ENCODE measurements around the gene FAM171A1. TPM values are rescaled to one million over a fixed set of nuclear protein-coding genes. Genes with fewer than 3 reads are reported as not detected.
"Not testable (repeated sequence)": the region's sequence is repeated elsewhere in the genome, so short reads cannot be mapped to it uniquely, and the experiment has no call there.

FAM171A1 gene
- total RNA-seq, 2 experiments from 2014 or later = 11.1 to 11.7 TPM

- POLR2A ChIA-PET; H3K9me3 Mint-ChIP-seq; H3K36me3 Mint-ChIP-seq (ENCODE audit: low read depth); H3K4me1 Mint-ChIP-seq; H3K27me3 Mint-ChIP-seq; CTCF ChIA-PET; DNase-seq; H3K4me3 Mint-ChIP-seq; H3K27ac Mint-ChIP-seq: not testable (repeated sequence)
Observed at GRCh38 chr10:15276039-15276438, 95.0 kb downstream of the FAM171A1 start.

DNA sequence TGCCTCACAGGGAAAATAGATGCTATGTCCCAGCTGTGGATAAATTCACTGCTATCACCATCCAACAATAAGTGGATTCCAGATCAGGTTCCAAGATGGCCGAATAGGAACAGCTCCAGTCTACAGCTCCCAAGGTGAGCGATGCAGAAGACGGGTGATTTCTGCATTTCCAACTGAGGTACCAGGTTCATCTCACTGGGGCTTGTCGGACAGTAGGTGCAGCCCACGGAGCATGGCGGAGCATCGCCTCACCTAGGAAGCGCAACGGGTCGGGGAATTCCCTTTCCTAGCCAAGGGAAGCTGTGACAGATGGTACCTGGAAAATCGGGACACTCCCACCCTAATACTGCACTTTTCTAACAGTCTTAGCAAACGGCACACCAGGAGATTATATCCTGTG, 101.3 kb downstream of the FAM171A1 start:
- H3K4me3 Mint-ChIP-seq; H3K27ac Mint-ChIP-seq; DNase-seq; H3K27me3 Mint-ChIP-seq; H3K36me3 Mint-ChIP-seq (ENCODE audit: low read depth); POLR2A ChIA-PET; H3K9me3 Mint-ChIP-seq; H3K4me1 Mint-ChIP-seq: not testable (repeated sequence)
- CTCF ChIA-PET = interaction anchor here (0.6 kb wide), 1 partner anchor 1909 kb away, joined by 3 read pairs; no protein-coding TSS in a partner anchor

- Mint-ChIP-seq H3K9me3 (no peaks in the 10 kb centered on the region), H3K4me1 (no peaks in the 10 kb centered on the region), H3K27ac (no peak overlapping the region), H3K27me3 (no peaks in the 10 kb centered on the region), H3K4me3 (no peak overlapping the region), H3K36me3 (ENCODE audit: low read depth) (peaks cover 3% of the 10 kb centered on the region)
- POLR2A ChIA-PET = no interaction called here
- CTCF ChIA-PET = interaction anchor here (0.6 kb wide), 1 partner anchor 629 kb away, joined by 6 read pairs; no protein-coding TSS in a partner anchor
- DNase-seq = no peak
Observed at GRCh38 chr10:15267496-15267895, 103.6 kb downstream of the FAM171A1 start.

DNA sequence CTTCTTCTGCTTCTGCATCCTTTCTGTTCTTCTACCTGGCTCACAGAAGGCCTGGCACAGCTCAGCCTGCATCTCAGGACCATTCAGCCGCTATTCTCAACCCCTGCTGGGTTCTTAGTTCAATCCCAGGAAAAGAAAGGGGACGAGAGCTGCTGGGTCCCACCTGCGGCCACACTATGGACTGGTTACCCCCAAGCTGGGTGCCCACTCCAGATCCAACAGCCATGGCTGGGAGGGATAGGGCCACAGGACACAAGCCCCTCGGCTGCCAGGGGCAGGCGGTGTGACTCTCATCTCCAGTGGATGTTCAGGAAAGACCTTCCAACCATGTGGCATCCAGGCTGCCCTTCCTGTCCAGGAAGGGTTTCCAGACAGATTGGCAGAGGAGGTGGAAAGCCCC, 105.0 kb downstream of the FAM171A1 start:
- DNase-seq = no peak
- Mint-ChIP-seq H3K27me3 (no peaks in the 10 kb centered on the region), H3K4me3 (no peak overlapping the region), H3K36me3 (ENCODE audit: low read depth) (peaks cover 3% of the 10 kb centered on the region), H3K4me1 (no peaks in the 10 kb centered on the region), H3K9me3 (no peaks in the 10 kb centered on the region), H3K27ac (no peak overlapping the region)
- POLR2A ChIA-PET = no interaction called here
- CTCF ChIA-PET = no interaction called here

GRCh38 chr10:15265558-15265957, 105.5 kb downstream of the FAM171A1 start:
- DNase-seq = no peak
- H3K9me3 Mint-ChIP-seq = no peaks in the 10 kb centered on the region
- H3K36me3 Mint-ChIP-seq (ENCODE audit: low read depth) = peaks cover 3% of the 10 kb centered on the region
- CTCF ChIA-PET = interaction anchor here (0.6 kb wide), 1 partner anchor 1256 kb away, joined by 3 read pairs; no protein-coding TSS in a partner anchor
- no peak overlapping the region for H3K4me3 Mint-ChIP-seq
- H3K4me1 Mint-ChIP-seq = no peaks in the 10 kb centered on the region
- no peak overlapping the region for H3K27ac Mint-ChIP-seq
- POLR2A ChIA-PET = no interaction called here
- no peaks in the 10 kb centered on the region for H3K27me3 Mint-ChIP-seq

DNA sequence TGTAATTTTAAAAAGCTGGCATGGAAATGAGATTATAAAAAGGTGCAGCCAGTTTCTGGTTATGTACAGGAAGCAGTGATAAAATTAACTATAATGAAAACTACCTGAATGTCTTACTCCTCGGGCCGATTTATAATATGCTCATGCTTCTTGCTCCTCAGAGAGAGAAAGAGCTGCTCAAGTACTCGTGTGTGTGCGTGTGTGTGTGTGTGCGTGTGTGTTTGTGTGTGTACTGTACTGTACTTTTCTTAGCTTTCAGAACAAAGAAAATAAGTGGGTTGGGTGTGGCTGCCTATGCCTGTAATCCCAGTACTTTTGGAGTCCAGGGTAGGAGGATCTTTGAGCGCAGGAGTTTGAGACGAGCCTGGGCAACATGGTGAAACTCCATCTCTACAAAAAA, 106.0 kb downstream of the FAM171A1 start:
- DNase-seq = no peak
- CTCF ChIA-PET = interaction anchor here (1.0 kb wide), 1 partner anchor 9 kb away, joined by 3 read pairs; no protein-coding TSS in a partner anchor
- Mint-ChIP-seq H3K36me3 (ENCODE audit: low read depth) (peaks cover 3% of the 10 kb centered on the region), H3K4me3 (no peak overlapping the region), H3K4me1 (no peaks in the 10 kb centered on the region), H3K27me3 (no peaks in the 10 kb centered on the region), H3K27ac (no peak overlapping the region), H3K9me3 (no peaks in the 10 kb centered on the region)
- POLR2A ChIA-PET = no interaction called here

GRCh38 chr10:15263657-15264323, 107.3 kb downstream of the FAM171A1 start:
- Mint-ChIP-seq H3K4me1 (no peaks in the 10 kb centered on the region), H3K27me3 (no peaks in the 10 kb centered on the region), H3K9me3 (no peaks in the 10 kb centered on the region), H3K4me3 (no peak overlapping the region), H3K27ac (no peak overlapping the region), H3K36me3 (ENCODE audit: low read depth) (peaks cover 3% of the 10 kb centered on the region)
- no peak for DNase-seq
- ChIA-PET POLR2A (no interaction called here), CTCF (interaction anchor here (1.0 to 1.5 kb wide), 2 partner anchors 8 to 10 kb away, joined by 3 read pairs; no protein-coding TSS in a partner anchor)

- no peaks in the 10 kb centered on the region for H3K27me3 Mint-ChIP-seq
- POLR2A ChIA-PET = no interaction called here
- no peaks in the 10 kb centered on the region for H3K4me1 Mint-ChIP-seq
- no peak for DNase-seq
- H3K4me3 Mint-ChIP-seq = no peak overlapping the region
- H3K36me3 Mint-ChIP-seq (ENCODE audit: low read depth) = no peaks in the 10 kb centered on the region
- H3K9me3 Mint-ChIP-seq = no peaks in the 10 kb centered on the region
- H3K27ac Mint-ChIP-seq = no peak overlapping the region
- CTCF ChIA-PET = interaction anchor here (1.4 to 1.7 kb wide), 2 partner anchors 10 to 14 kb away, joined by 4 to 5 read pairs; no protein-coding TSS in a partner anchor
Observed at GRCh38 chr10:15262036-15262713, 108.9 kb downstream of the FAM171A1 start.

- DNase-seq = no peak
- H3K9me3 Mint-ChIP-seq = no peaks in the 10 kb centered on the region
- POLR2A ChIA-PET = no interaction called here
- H3K36me3 Mint-ChIP-seq (ENCODE audit: low read depth) = no peaks in the 10 kb centered on the region
- H3K4me3 Mint-ChIP-seq = no peak overlapping the region
- H3K27ac Mint-ChIP-seq = no peak overlapping the region
- CTCF ChIA-PET = no interaction called here
- peaks cover 10% of the 10 kb centered on the region for H3K4me1 Mint-ChIP-seq
- H3K27me3 Mint-ChIP-seq = peaks cover 2% of the 10 kb centered on the region
Observed at GRCh38 chr10:15259136-15259535, 112.0 kb downstream of the FAM171A1 start.

DNA sequence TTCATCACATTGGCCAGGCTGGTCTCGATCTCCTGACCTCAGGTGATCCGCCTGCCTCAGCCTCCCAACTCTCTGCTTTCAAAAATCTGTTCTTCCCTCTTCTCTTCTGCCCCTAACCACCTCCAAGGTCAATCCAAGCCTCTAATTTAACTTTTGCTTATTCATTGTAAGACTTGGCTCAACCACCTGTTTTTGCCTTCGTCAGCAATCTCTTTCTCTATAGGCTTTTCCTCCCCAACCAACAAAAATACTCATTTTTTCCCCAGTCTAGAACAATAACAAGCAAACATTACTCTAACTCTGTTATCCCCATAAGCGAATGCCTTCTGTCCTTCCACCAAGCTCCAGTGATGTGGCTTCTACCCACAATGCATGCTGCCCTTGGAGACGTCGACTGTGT, 112.8 kb downstream of the FAM171A1 start:
- DNase-seq = no peak
- Mint-ChIP-seq H3K27me3 (peaks cover 2% of the 10 kb centered on the region), H3K4me3 (no peak overlapping the region), H3K9me3 (no peaks in the 10 kb centered on the region), H3K4me1 (peaks cover 17% of the 10 kb centered on the region), H3K36me3 (ENCODE audit: low read depth) (peaks cover under 1% of the 10 kb centered on the region), H3K27ac (no peak overlapping the region)
- ChIA-PET POLR2A (no interaction called here), CTCF (interaction anchor here (0.6 kb wide), 1 partner anchor 250 kb away, joined by 3 read pairs; no protein-coding TSS in a partner anchor)

DNA sequence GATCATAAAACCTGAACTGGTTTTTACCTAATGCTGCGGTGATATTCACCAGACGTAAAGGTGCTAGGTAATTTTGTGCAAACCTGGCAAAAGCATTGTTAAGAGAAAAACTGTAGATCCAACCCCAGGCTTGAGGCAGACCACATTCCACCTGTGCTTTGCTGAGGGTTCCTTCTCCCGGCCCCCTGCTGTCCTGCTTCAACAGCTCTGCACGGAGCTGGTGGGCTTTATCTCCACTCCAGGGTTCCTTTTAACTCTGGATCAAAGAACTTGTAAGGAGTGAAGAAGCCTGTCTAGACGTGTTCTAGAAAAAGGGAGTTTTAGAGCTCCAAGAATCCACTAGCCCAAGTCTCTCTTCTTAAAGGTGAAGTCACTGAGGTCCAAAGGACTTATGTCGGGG, 115.1 kb downstream of the FAM171A1 start:
- H3K4me1 Mint-ChIP-seq = peaks cover 32% of the 10 kb centered on the region
- ChIA-PET POLR2A (no interaction called here), CTCF (interaction anchor here (0.9 kb wide), 1 partner anchor 9 kb away, joined by 3 read pairs; no protein-coding TSS in a partner anchor)
- H3K27ac Mint-ChIP-seq = no peak overlapping the region
- H3K9me3 Mint-ChIP-seq = no peaks in the 10 kb centered on the region
- no peak overlapping the region for H3K4me3 Mint-ChIP-seq
- DNase-seq = no peak
- peaks cover 7% of the 10 kb centered on the region for H3K36me3 Mint-ChIP-seq (ENCODE audit: low read depth)
- peaks cover 2% of the 10 kb centered on the region for H3K27me3 Mint-ChIP-seq

- Mint-ChIP-seq H3K4me3 (peak overlapping the region; percentile 81), H3K4me1 (peaks cover 35% of the 10 kb centered on the region), H3K9me3 (no peaks in the 10 kb centered on the region), H3K27me3 (peaks cover 2% of the 10 kb centered on the region), H3K36me3 (ENCODE audit: low read depth) (peaks cover 9% of the 10 kb centered on the region), H3K27ac (peak overlapping the region; percentile 91)
- POLR2A ChIA-PET = no interaction called here
- DNase-seq = peak; percentile 46
- CTCF ChIA-PET = interaction anchor here (0.6 to 1.3 kb wide), 4 partner anchors 9 to 395 kb away, joined by 3 to 4 read pairs (median 3); partner anchors contain the start of gene NMT2
Observed at GRCh38 chr10:15254808-15255648, 116.1 kb downstream of the FAM171A1 start.

Data from activated CD4-positive, alpha-beta T cell treated with anti-CD3 and anti-CD28 coated beads, Interleukin-2, amount 10 ng/mL, durations not matched to agents 7 days and 5 days (primary cell).